Right ventricle myocardium superior (tissue), 1 donor: ENCODE measurements around the gene CHML. TPM values are rescaled to one million over a fixed set of nuclear protein-coding genes. Genes with fewer than 3 reads are reported as not detected.
A peak's percentile ranks its signal among the peaks of the same experiment; 100 is the strongest.

Experiments used
- ATAC-seq: fragments of 200-7000 bp; cut with Tn5 transposase; one replicate; pipeline ENCODE4 v1.9.1; 2020; ENCODE audit warnings: mild to moderate bottlenecking; ENCODE audit not compliant: poor library complexity
- DNase-seq: peaks from one replicate; pipeline ENCODE4 v3.0.0-alpha.2; 2020
- intact Hi-C: fragments of 100-400 bp; cut with DNase I; formaldehyde crosslinking; loops from one replicate; pipeline ENCODE4 v1.11.2; 2022
- total RNA-seq: library from RNA; stranded (reverse); fragmentation: NEBNext Ultra II Directional; extraction: Animal tissue kit (Norgen Biotek cat#: 25700); gene quantifications from one replicate; pipeline ENCODE4 v1.2.1, GENCODE V29; 2021
- donor health status: DM: no; HTN: yes; CAD: no; lungs with severe emphysema.

Gene CHML
- total RNA-seq, 1 donor from 2014 or later = 6.6 TPM

- intact Hi-C loops = no loop called here
- no peak for DNase-seq
Measured at GRCh38 chr1:241605146-241605805, 34.9 kb downstream of the CHML start.

GRCh38 chr1:241603731-241604245 is 36.4 kb downstream of the CHML start:
- intact Hi-C loops = no loop called here
- DNase-seq (no peak), ATAC-seq (peak; percentile 38)

More at GRCh38 chr1:241605146-241605805, 34.9 kb downstream of the CHML start:
- no peak for ATAC-seq

- intact Hi-C loops = no loop called here
- ATAC-seq (no peak), DNase-seq (no peak)
Measured at GRCh38 chr1:241600496-241600901, 39.7 kb downstream of the CHML start.

- intact Hi-C loops = no loop called here
- DNase-seq = no peak
- ATAC-seq = no peak
Measured at GRCh38 chr1:241598249-241598648, 41.9 kb downstream of the CHML start.

- DNase-seq (no peak), ATAC-seq (no peak)
- intact Hi-C loops = no loop called here
Measured at GRCh38 chr1:241596633-241597032, 43.5 kb downstream of the CHML start.

GRCh38 chr1:241593186-241593585 is 47.0 kb downstream of the CHML start:
- no peak for ATAC-seq
- intact Hi-C loops = no loop called here
- DNase-seq = no peak

GRCh38 chr1:241592273-241592958 is 47.8 kb downstream of the CHML start:
- no peak for ATAC-seq

GRCh38 chr1:241591736-241592135 is 48.4 kb downstream of the CHML start:
- ATAC-seq = no peak
- no peak for DNase-seq

More at GRCh38 chr1:241592273-241592958, 47.8 kb downstream of the CHML start:
- intact Hi-C loops = no loop called here
- no peak for DNase-seq

GRCh38 chr1:241591317-241591716 is 48.9 kb downstream of the CHML start:
- no peak for ATAC-seq
- no peak for DNase-seq
- intact Hi-C loops = no loop called here

More at GRCh38 chr1:241591736-241592135, 48.4 kb downstream of the CHML start:
- intact Hi-C loops = no loop called here

GRCh38 chr1:241590719-241591118 is 49.5 kb downstream of the CHML start:
- no peak for ATAC-seq
- intact Hi-C loops = no loop called here

More at GRCh38 chr1:241590719-241591118, 49.5 kb downstream of the CHML start:
- no peak for DNase-seq

Other genes with a start within 250 kb of the CHML start
- 234 TPM for gene FH, start 120.6 kb downstream of the CHML start, total RNA-seq
- 0.56 TPM for gene KMO, start 108.0 kb downstream of the CHML start, total RNA-seq
- gene OPN3, start within 50 bp of the CHML start, total RNA-seq = 5.2 TPM
- gene WDR64, start 11.9 kb upstream of the CHML start, total RNA-seq = not detected
- 0.62 TPM for gene EXO1, start 207.8 kb upstream of the CHML start, total RNA-seq